Measurements from ENCODE around the gene FZR1. TPM values are rescaled to one million over a fixed set of nuclear protein-coding genes. Genes with fewer than 3 reads are reported as not detected.
A peak's percentile ranks its signal among the peaks of the same experiment; 100 is the strongest.

FZR1 gene
- polyA plus RNA-seq, 3 donors = 7.7 to 44.6 (median 9.4) TPM

GRCh38 chr19:3517638-3518037 lies 11.5 kb downstream of the FZR1 start:
- Mint-ChIP-seq H3K4me3 (no peak overlapping the region), H3K36me3 (peaks cover 22 to 60% of the 10 kb centered on the region in 2 donors), H3K27ac (no peak overlapping the region), H3K9me3 (peaks cover 0 to 2% (median 0%) of the 10 kb centered on the region in 7 donors), H3K27me3 (ENCODE audit: low read depth in 3 of 3) (no peaks in the 10 kb centered on the region), H3K4me1 (peaks cover under 1% of the 10 kb centered on the region)
- Histone ChIP-seq H4K20me1 (ENCODE audit: insufficient read depth, low read length) (peaks cover 100% of the 10 kb centered on the region), H3K4me3 (replicated peaks in 1 of 3; ENCODE audit: low read depth in 2 of 3, low read length in 3 of 3) (no peak overlapping the region), H3K9ac (ENCODE audit: insufficient read depth, low read length, poor library complexity, severe bottlenecking) (no peak overlapping the region), H3K27ac (ENCODE audit: low read depth in 1 of 2, low read length in 2 of 2) (no peak overlapping the region), H2AFZ (ENCODE audit: insufficient read depth, low read depth, low read length, poor library complexity, severe bottlenecking) (no peak overlapping the region), H3K27me3 (ENCODE audit: control insufficient read depth in 2 of 2, insufficient read depth in 2 of 2, low read length in 2 of 2) (no peaks in the 10 kb centered on the region), H3K4me1 (ENCODE audit: control insufficient read depth in 1 of 2, insufficient read depth in 2 of 2, low read length in 2 of 2) (no peaks in the 10 kb centered on the region), H3K9me3 (replicated peaks in 1 of 2; ENCODE audit: control insufficient read depth in 1 of 2, insufficient read depth in 1 of 2, low read length in 2 of 2) (no peaks in the 10 kb centered on the region), H3K79me2 (ENCODE audit: insufficient read depth, low read length) (peaks cover 100% of the 10 kb centered on the region), H3K36me3 (replicated peaks in 1 of 2; ENCODE audit: control insufficient read depth in 1 of 2, insufficient read depth in 2 of 2, low read length in 2 of 2) (peaks cover 30 to 52% of the 10 kb centered on the region in 2 donors), H3K4me2 (replicated peaks; ENCODE audit: extremely low read depth, low read length, poor library complexity, severe bottlenecking) (no peak overlapping the region)
- DNase-seq = no peak
- intact Hi-C loops (cut with micrococcal nuclease) = no loop called here
- no peak for TF ChIP-seq CTCF (IDR thresholded peaks at IDR 0.05)
- no CpG with 5 or more reads among the region's 2 CpGs for WGBS (ENCODE audit: insufficient coverage)

GRCh38 chr19:3518255-3518654 lies 12.1 kb downstream of the FZR1 start:
- peak overlapping the region in 1 of 7 donors; percentile 47 for H3K27ac Mint-ChIP-seq
- Histone ChIP-seq H4K20me1 (ENCODE audit: insufficient read depth, low read length) (peaks cover 100% of the 10 kb centered on the region), H3K36me3 (replicated peaks in 1 of 2; ENCODE audit: control insufficient read depth in 1 of 2, insufficient read depth in 2 of 2, low read length in 2 of 2) (peaks cover 37 to 58% of the 10 kb centered on the region in 2 donors), H3K9ac (ENCODE audit: insufficient read depth, low read length, poor library complexity, severe bottlenecking) (no peak overlapping the region), H3K27me3 (ENCODE audit: control insufficient read depth in 2 of 2, insufficient read depth in 2 of 2, low read length in 2 of 2) (no peaks in the 10 kb centered on the region), H3K79me2 (ENCODE audit: insufficient read depth, low read length) (peaks cover 100% of the 10 kb centered on the region), H3K4me2 (replicated peaks; ENCODE audit: extremely low read depth, low read length, poor library complexity, severe bottlenecking) (no peak overlapping the region), H2AFZ (ENCODE audit: insufficient read depth, low read depth, low read length, poor library complexity, severe bottlenecking) (no peak overlapping the region), H3K4me1 (ENCODE audit: control insufficient read depth in 1 of 2, insufficient read depth in 2 of 2, low read length in 2 of 2) (no peaks in the 10 kb centered on the region), H3K9me3 (replicated peaks in 1 of 2; ENCODE audit: control insufficient read depth in 1 of 2, insufficient read depth in 1 of 2, low read length in 2 of 2) (no peaks in the 10 kb centered on the region), H3K27ac (ENCODE audit: low read depth in 1 of 2, low read length in 2 of 2) (no peak overlapping the region), H3K4me3 (replicated peaks in 1 of 3; ENCODE audit: low read depth in 2 of 3, low read length in 3 of 3) (no peak overlapping the region)
- no peaks in the 10 kb centered on the region for H3K27me3 Mint-ChIP-seq (ENCODE audit: low read depth in 3 of 3)
- 100% methylated on average over 6 of the region's 10 CpGs for WGBS (ENCODE audit: insufficient coverage)
- no peaks in the 10 kb centered on the region for H3K4me1 Mint-ChIP-seq
- intact Hi-C loops (cut with micrococcal nuclease) = no loop called here
- H3K4me3 Mint-ChIP-seq = no peak overlapping the region
- no peak for DNase-seq
- no peak for TF ChIP-seq CTCF (IDR thresholded peaks at IDR 0.05)
- H3K9me3 Mint-ChIP-seq = peaks cover 0 to 2% (median 0%) of the 10 kb centered on the region in 7 donors
- peaks cover 22 to 60% of the 10 kb centered on the region in 2 donors for H3K36me3 Mint-ChIP-seq

Data from CD14-positive monocyte (primary cell).